ENCODE data around the gene THBS3. TPM values are rescaled to one million over a fixed set of nuclear protein-coding genes. Genes with fewer than 3 reads are reported as not detected.
"Not testable (repeated sequence)": the region's sequence is repeated elsewhere in the genome, so short reads cannot be mapped to it uniquely, and the experiment has no call there.

THBS3 gene
- total and polyA plus RNA-seq, 5 experiments from 2014 or later: 1.2 to 37.9 (median 3.8) TPM

- DNase-seq (peak in 1 of 10 donors; percentile 26), ATAC-seq (peak in 1 of 2 donors; percentile 53)
- no peaks in the 10 kb centered on the region for H3K9me3 Mint-ChIP-seq
- H3K36me3 Mint-ChIP-seq: peaks cover 0 to 2% (median 0%) of the 10 kb centered on the region in 3 donors
- H3K4me1 Mint-ChIP-seq: peaks cover 4 to 36% (median 14%) of the 10 kb centered on the region in 4 donors
- H3K4me3 Mint-ChIP-seq: peak overlapping the region in 3 of 10 donors; percentile 7 to 26 (median 15)
- POLR2A ChIA-PET: interaction anchor here (0.6 to 0.9 kb wide), 2 partner anchors 10 to 248 kb away, joined by 3 read pairs; partner anchors contain the start of genes MTX1 and SHC1
- H3K27ac Mint-ChIP-seq: peak overlapping the region in 7 of 10 donors; percentile 28 to 74 (median 61)
- no peaks in the 10 kb centered on the region for H3K27me3 Mint-ChIP-seq
These were observed 11.3 kb upstream of the THBS3 start for GRCh38 chr1:155218854-155219591.

- DNase-seq, H3K4me3 Mint-ChIP-seq, H3K9me3 Mint-ChIP-seq, ATAC-seq, H3K36me3 Mint-ChIP-seq, POLR2A ChIA-PET, H3K27me3 Mint-ChIP-seq: not testable (repeated sequence)
- Mint-ChIP-seq H3K27ac (peak overlapping the region in 4 of 10 donors; percentile 22 to 82 (median 51)), H3K4me1 (peaks cover 7 to 31% (median 16%) of the 10 kb centered on the region in 4 donors)
These were observed 7.0 kb upstream of the THBS3 start for GRCh38 chr1:155214702-155215101.

- DNase-seq, ATAC-seq, H3K9me3 Mint-ChIP-seq, H3K36me3 Mint-ChIP-seq, POLR2A ChIA-PET, H3K4me3 Mint-ChIP-seq, H3K27me3 Mint-ChIP-seq: not testable (repeated sequence)
- H3K4me1 Mint-ChIP-seq: peaks cover 21 to 35% (median 26%) of the 10 kb centered on the region in 4 donors
- peak overlapping the region in 1 of 10 donors; percentile 29 for H3K27ac Mint-ChIP-seq
These were observed 4.3 kb upstream of the THBS3 start for GRCh38 chr1:155212051-155212440.

- H3K27me3 Mint-ChIP-seq, DNase-seq, H3K36me3 Mint-ChIP-seq, POLR2A ChIA-PET, H3K9me3 Mint-ChIP-seq, ATAC-seq: not testable (repeated sequence)
- H3K4me1 Mint-ChIP-seq: peaks cover 25 to 39% (median 31%) of the 10 kb centered on the region in 4 donors
- H3K4me3 Mint-ChIP-seq: peak overlapping the region in 1 of 10 donors; percentile 2
- peak overlapping the region in 1 of 10 donors; percentile 24 for H3K27ac Mint-ChIP-seq
These were observed 3.8 kb upstream of the THBS3 start for GRCh38 chr1:155211381-155212050.

GRCh38 chr1:155210314-155211104 is 2.8 kb upstream of the THBS3 start:
- ATAC-seq (no peak), DNase-seq (no peak)
- peak overlapping the region in 8 of 10 donors; percentile 14 to 86 (median 56) for H3K27ac Mint-ChIP-seq
- peak overlapping the region in 9 of 10 donors; percentile 6 to 93 (median 38) for H3K4me3 Mint-ChIP-seq
- no peaks in the 10 kb centered on the region for H3K27me3 Mint-ChIP-seq
- H3K4me1 Mint-ChIP-seq: peaks cover 25 to 39% (median 31%) of the 10 kb centered on the region in 4 donors
- H3K36me3 Mint-ChIP-seq: peaks cover 0 to 6% (median 0%) of the 10 kb centered on the region in 3 donors
- no peaks in the 10 kb centered on the region for H3K9me3 Mint-ChIP-seq
- POLR2A ChIA-PET: interaction anchor here (4.0 kb wide), 1 partner anchor 36 kb away, joined by 42 read pairs; the partner anchor contains the start of genes KRTCAP2 and TRIM46

- ATAC-seq: no peak
- peak overlapping the region; percentile 83 to 95 (median 88) for H3K4me3 Mint-ChIP-seq
- H3K9me3 Mint-ChIP-seq: no peaks in the 10 kb centered on the region
- POLR2A ChIA-PET: interaction anchor here (0.8 to 4.3 kb wide), 11 partner anchors 10 to 118 kb away, joined by 3 to 65 read pairs (median 8); partner anchors contain the start of genes CLK2, KRTCAP2 and TRIM46
- peak overlapping the region; percentile 86 to 99 (median 98) for H3K27ac Mint-ChIP-seq
- peaks cover 0 to 6% (median 0%) of the 10 kb centered on the region in 3 donors for H3K36me3 Mint-ChIP-seq
- H3K4me1 Mint-ChIP-seq: peaks cover 22 to 33% (median 30%) of the 10 kb centered on the region in 4 donors
- no peaks in the 10 kb centered on the region for H3K27me3 Mint-ChIP-seq
- no peak for DNase-seq
These were observed 1.6 kb upstream of the THBS3 start for GRCh38 chr1:155209312-155209721.

GRCh38 chr1:155208541-155209311 is 1.0 kb upstream of the THBS3 start, which contains the start of gene MTX1:
MTX1 (plus strand) TSS chr1:155208695; CDS start chr1:155208805, 110 bp downstream.
- peaks cover 22 to 33% (median 30%) of the 10 kb centered on the region in 4 donors for H3K4me1 Mint-ChIP-seq
- peak within 1 kb of the TSS; percentile 83 to 95 (median 88) for H3K4me3 Mint-ChIP-seq
- peak; percentile 76 to 86 for ATAC-seq
- peak; percentile 81 to 97 (median 92) for DNase-seq
- H3K36me3 Mint-ChIP-seq: peaks cover 0 to 6% (median 0%) of the 10 kb centered on the region in 3 donors
- POLR2A ChIA-PET: interaction anchor here (0.8 to 4.3 kb wide), 12 partner anchors 11 to 117 kb away, joined by 3 to 65 read pairs (median 7); partner anchors contain the start of genes CLK2, KRTCAP2 and TRIM46
- H3K27ac Mint-ChIP-seq: peak within 1 kb of the TSS; percentile 90 to 99 (median 98)
- no peaks in the 10 kb centered on the region for H3K9me3 Mint-ChIP-seq
- H3K27me3 Mint-ChIP-seq: no peaks in the 10 kb centered on the region

- peak overlapping the region; percentile 42 to 93 (median 68) for H3K4me3 Mint-ChIP-seq
- peak; percentile 81 to 95 (median 88) for DNase-seq
- peaks cover 0 to 6% (median 0%) of the 10 kb centered on the region in 3 donors for H3K36me3 Mint-ChIP-seq
- H3K27ac Mint-ChIP-seq: peak overlapping the region; percentile 78 to 99 (median 98)
- H3K4me1 Mint-ChIP-seq: peaks cover 22 to 33% (median 30%) of the 10 kb centered on the region in 4 donors
- no peaks in the 10 kb centered on the region for H3K9me3 Mint-ChIP-seq
- POLR2A ChIA-PET: interaction anchor here (0.6 to 4.3 kb wide), 12 partner anchors 11 to 853 kb away, joined by 3 to 65 read pairs (median 6); partner anchors contain the start of genes KRTCAP2 and TRIM46
- H3K27me3 Mint-ChIP-seq: no peaks in the 10 kb centered on the region
- peak; percentile 41 to 46 for ATAC-seq
These were observed 549 bp downstream of the THBS3 start for GRCh38 chr1:155206891-155207805.

- DNase-seq (no peak), ATAC-seq (no peak)
- no peaks in the 10 kb centered on the region for H3K27me3 Mint-ChIP-seq
- POLR2A ChIA-PET: interaction anchor here (1.2 to 4.3 kb wide), 3 partner anchors 12 to 38 kb away, joined by 9 to 25 read pairs (median 12); no protein-coding TSS in a partner anchor
- H3K36me3 Mint-ChIP-seq: peaks cover 0 to 4% (median 0%) of the 10 kb centered on the region in 3 donors
- H3K4me3 Mint-ChIP-seq: peak overlapping the region in 1 of 10 donors; percentile 11
- H3K27ac Mint-ChIP-seq: peak overlapping the region in 3 of 10 donors; percentile 52 to 89 (median 80)
- H3K9me3 Mint-ChIP-seq: no peaks in the 10 kb centered on the region
- peaks cover 21 to 33% (median 30%) of the 10 kb centered on the region in 4 donors for H3K4me1 Mint-ChIP-seq
These were observed 1.6 kb downstream of the THBS3 start for GRCh38 chr1:155205969-155206593.

GRCh38 chr1:155205035-155205434 is 2.7 kb downstream of the THBS3 start:
- H3K27me3 Mint-ChIP-seq: no peaks in the 10 kb centered on the region
- no peak overlapping the region for H3K4me3 Mint-ChIP-seq
- peaks cover 20 to 30% (median 23%) of the 10 kb centered on the region in 4 donors for H3K4me1 Mint-ChIP-seq
- POLR2A ChIA-PET: interaction anchor here (2.7 kb wide), 1 partner anchor 11 kb away, joined by 12 read pairs; no protein-coding TSS in a partner anchor
- no peak for ATAC-seq
- no peak for DNase-seq
- no peaks in the 10 kb centered on the region for H3K9me3 Mint-ChIP-seq
- no peaks in the 10 kb centered on the region for H3K36me3 Mint-ChIP-seq
- no peak overlapping the region for H3K27ac Mint-ChIP-seq

Data from naive thymus-derived CD8-positive, alpha-beta T cell (primary cell).